ENCODE results near the gene ADAMTS2.

ADAMTS2 gene

GRCh38 chr5:179222246-179223017 is 122.8 kb downstream of the ADAMTS2 start:
- H3K14ac ChIP-seq (ENCODE audit: low read length in 2 of 2) = no peak overlapping the region
- no peak overlapping the region for H3K9ac ChIP-seq (ENCODE audit: low read length)
- H4K8ac ChIP-seq (ENCODE audit: low read length) = no peak overlapping the region
- no peaks in the 10 kb centered on the region for H3K4me1 ChIP-seq (ENCODE audit: control insufficient read depth, insufficient read depth, low read depth, low read length)
- H3K18ac ChIP-seq (ENCODE audit: low read depth in 1 of 2, low read length in 2 of 2) = no peak overlapping the region
- no peak overlapping the region for H3K4me2 ChIP-seq (ENCODE audit: low read length, poor library complexity, severe bottlenecking)
- peak overlapping the region; percentile 36 for H4K91ac ChIP-seq (ENCODE audit: low read length)
- no peak overlapping the region for H2BK15ac ChIP-seq (ENCODE audit: low read depth, poor library complexity, severe bottlenecking)
- H3K4me3 ChIP-seq (ENCODE audit: insufficient read depth in 1 of 2, low read depth in 1 of 2, low read length in 2 of 2) = peak overlapping the region in 1 of 2 experiments; percentile 42
- WGBS = 83% methylated on average over 9 of the region's 9 CpGs
- no peak overlapping the region for H2BK12ac ChIP-seq (ENCODE audit: low read length in 2 of 2)
- H2AFZ ChIP-seq (ENCODE audit: low read depth, low read length) = no peak overlapping the region
- H3K79me1 ChIP-seq (replicated peaks; ENCODE audit: low read length, poor library complexity, severe bottlenecking) = no peaks in the 10 kb centered on the region
- H3K36me3 ChIP-seq (ENCODE audit: control insufficient read depth in 1 of 2, insufficient read depth in 2 of 2, low read depth in 1 of 2, low read length in 2 of 2) = peaks cover 0 to 23% of the 10 kb centered on the region in 2 experiments
- H3K27ac ChIP-seq (ENCODE audit: low read length, poor library complexity, severe bottlenecking) = no peak overlapping the region
- no peaks in the 10 kb centered on the region for H3K27me3 ChIP-seq (ENCODE audit: control insufficient read depth in 1 of 2, insufficient read depth in 1 of 2, low read length in 2 of 2)
- H3K4ac ChIP-seq (ENCODE audit: low read depth in 1 of 2, low read length in 2 of 2) = no peak overlapping the region
- no peak overlapping the region for H2AK5ac ChIP-seq (ENCODE audit: low read length, severe bottlenecking)
- no peak overlapping the region for H2BK120ac ChIP-seq (ENCODE audit: low read depth, low read length)
- H3K9me3 ChIP-seq (ENCODE audit: control insufficient read depth, low read length) = no peaks in the 10 kb centered on the region
- no peak for DNase-seq
- no peak overlapping the region for H2BK5ac ChIP-seq (ENCODE audit: low read depth, low read length, poor library complexity, severe bottlenecking)
- no peak overlapping the region for H3K23ac ChIP-seq (ENCODE audit: low read length in 2 of 2)

DNA sequence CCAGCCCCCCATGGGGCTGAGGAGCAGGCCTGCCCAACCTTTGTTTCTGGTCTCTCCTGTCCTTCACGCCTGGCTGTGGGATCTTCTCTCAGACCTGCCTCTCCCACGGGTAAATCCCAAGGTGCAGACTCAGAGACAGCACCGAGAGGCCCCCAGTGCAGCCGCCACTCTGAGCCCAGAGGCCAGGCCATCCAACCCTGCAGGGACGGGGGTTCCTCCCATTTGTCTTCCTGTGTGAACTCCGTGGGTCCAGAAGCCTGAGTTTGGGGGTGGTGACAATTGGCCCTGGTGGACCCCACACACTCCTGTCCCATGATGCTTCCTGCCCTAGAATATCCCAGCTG is 123.4 kb downstream of the ADAMTS2 start:
- Histone ChIP-seq H3K23ac (ENCODE audit: low read length in 2 of 2) (no peak overlapping the region), H4K8ac (ENCODE audit: low read length) (no peak overlapping the region), H3K36me3 (ENCODE audit: control insufficient read depth in 1 of 2, insufficient read depth in 2 of 2, low read depth in 1 of 2, low read length in 2 of 2) (peaks cover 0 to 23% of the 10 kb centered on the region in 2 experiments), H3K4me1 (ENCODE audit: control insufficient read depth, insufficient read depth, low read depth, low read length) (no peaks in the 10 kb centered on the region), H3K14ac (ENCODE audit: low read length in 2 of 2) (no peak overlapping the region), H3K9ac (ENCODE audit: low read length) (no peak overlapping the region), H3K4ac (ENCODE audit: low read depth in 1 of 2, low read length in 2 of 2) (no peak overlapping the region), H2BK120ac (ENCODE audit: low read depth, low read length) (no peak overlapping the region), H2BK15ac (ENCODE audit: low read depth, poor library complexity, severe bottlenecking) (peak overlapping the region; percentile 12), H2BK12ac (ENCODE audit: low read length in 2 of 2) (no peak overlapping the region), H3K4me2 (ENCODE audit: low read length, poor library complexity, severe bottlenecking) (no peak overlapping the region), H3K27me3 (ENCODE audit: control insufficient read depth in 1 of 2, insufficient read depth in 1 of 2, low read length in 2 of 2) (no peaks in the 10 kb centered on the region), H3K9me3 (ENCODE audit: control insufficient read depth, low read length) (no peaks in the 10 kb centered on the region), H4K91ac (ENCODE audit: low read length) (no peak overlapping the region), H3K18ac (ENCODE audit: low read depth in 1 of 2, low read length in 2 of 2) (no peak overlapping the region), H2AFZ (ENCODE audit: low read depth, low read length) (no peak overlapping the region), H2BK5ac (ENCODE audit: low read depth, low read length, poor library complexity, severe bottlenecking) (no peak overlapping the region), H3K4me3 (ENCODE audit: insufficient read depth in 1 of 2, low read depth in 1 of 2, low read length in 2 of 2) (no peak overlapping the region), H3K27ac (ENCODE audit: low read length, poor library complexity, severe bottlenecking) (no peak overlapping the region), H3K79me1 (replicated peaks; ENCODE audit: low read length, poor library complexity, severe bottlenecking) (no peaks in the 10 kb centered on the region), H2AK5ac (ENCODE audit: low read length, severe bottlenecking) (no peak overlapping the region)
- WGBS = 88% methylated on average over 6 of the region's 6 CpGs
- no peak for DNase-seq

GRCh38 chr5:179221196-179221876 is 123.9 kb downstream of the ADAMTS2 start:
- no peak overlapping the region for H3K18ac ChIP-seq (ENCODE audit: low read depth in 1 of 2, low read length in 2 of 2)
- H3K23ac ChIP-seq (ENCODE audit: low read length in 2 of 2) = no peak overlapping the region
- H3K27me3 ChIP-seq (ENCODE audit: control insufficient read depth in 1 of 2, insufficient read depth in 1 of 2, low read length in 2 of 2) = no peaks in the 10 kb centered on the region
- no peak overlapping the region for H3K4me3 ChIP-seq (ENCODE audit: insufficient read depth in 1 of 2, low read depth in 1 of 2, low read length in 2 of 2)
- H2AK5ac ChIP-seq (ENCODE audit: low read length, severe bottlenecking) = no peak overlapping the region
- no peaks in the 10 kb centered on the region for H3K4me1 ChIP-seq (ENCODE audit: control insufficient read depth, insufficient read depth, low read depth, low read length)
- no peak overlapping the region for H2AFZ ChIP-seq (ENCODE audit: low read depth, low read length)
- no peaks in the 10 kb centered on the region for H3K9me3 ChIP-seq (ENCODE audit: control insufficient read depth, low read length)
- H2BK15ac ChIP-seq (ENCODE audit: low read depth, poor library complexity, severe bottlenecking) = peak overlapping the region; percentile 12
- no peak overlapping the region for H4K8ac ChIP-seq (ENCODE audit: low read length)
- WGBS = 93% methylated on average over 14 of the region's 14 CpGs
- H3K14ac ChIP-seq (ENCODE audit: low read length in 2 of 2) = no peak overlapping the region
- H3K36me3 ChIP-seq (ENCODE audit: control insufficient read depth in 1 of 2, insufficient read depth in 2 of 2, low read depth in 1 of 2, low read length in 2 of 2) = peaks cover 0 to 23% of the 10 kb centered on the region in 2 experiments
- no peak overlapping the region for H2BK120ac ChIP-seq (ENCODE audit: low read depth, low read length)
- no peak overlapping the region for H2BK12ac ChIP-seq (ENCODE audit: low read length in 2 of 2)
- no peak overlapping the region for H3K4me2 ChIP-seq (ENCODE audit: low read length, poor library complexity, severe bottlenecking)
- no peak overlapping the region for H3K4ac ChIP-seq (ENCODE audit: low read depth in 1 of 2, low read length in 2 of 2)
- no peak for DNase-seq
- H3K27ac ChIP-seq (ENCODE audit: low read length, poor library complexity, severe bottlenecking) = no peak overlapping the region
- no peak overlapping the region for H3K9ac ChIP-seq (ENCODE audit: low read length)
- H4K91ac ChIP-seq (ENCODE audit: low read length) = no peak overlapping the region
- no peak overlapping the region for H2BK5ac ChIP-seq (ENCODE audit: low read depth, low read length, poor library complexity, severe bottlenecking)
- no peaks in the 10 kb centered on the region for H3K79me1 ChIP-seq (replicated peaks; ENCODE audit: low read length, poor library complexity, severe bottlenecking)

- whole genome bisulfite sequencing = 87% methylated on average over 8 of the region's 8 CpGs
- Histone ChIP-seq H3K79me1 (replicated peaks; ENCODE audit: low read length, poor library complexity, severe bottlenecking) (no peaks in the 10 kb centered on the region), H2AK5ac (ENCODE audit: low read length, severe bottlenecking) (no peak overlapping the region), H3K18ac (ENCODE audit: low read depth in 1 of 2, low read length in 2 of 2) (peak overlapping the region in 1 of 2 experiments; percentile 26), H2BK12ac (ENCODE audit: low read length in 2 of 2) (no peak overlapping the region), H4K8ac (ENCODE audit: low read length) (no peak overlapping the region), H3K4me1 (ENCODE audit: control insufficient read depth, insufficient read depth, low read depth, low read length) (no peaks in the 10 kb centered on the region), H2BK5ac (ENCODE audit: low read depth, low read length, poor library complexity, severe bottlenecking) (no peak overlapping the region), H3K9me3 (ENCODE audit: control insufficient read depth, low read length) (no peaks in the 10 kb centered on the region), H3K27ac (ENCODE audit: low read length, poor library complexity, severe bottlenecking) (no peak overlapping the region), H3K14ac (ENCODE audit: low read length in 2 of 2) (peak overlapping the region in 1 of 2 experiments; percentile 28), H2BK15ac (ENCODE audit: low read depth, poor library complexity, severe bottlenecking) (no peak overlapping the region), H3K23ac (ENCODE audit: low read length in 2 of 2) (no peak overlapping the region), H3K27me3 (ENCODE audit: control insufficient read depth in 1 of 2, insufficient read depth in 1 of 2, low read length in 2 of 2) (no peaks in the 10 kb centered on the region), H4K91ac (ENCODE audit: low read length) (no peak overlapping the region), H3K4ac (ENCODE audit: low read depth in 1 of 2, low read length in 2 of 2) (no peak overlapping the region), H3K9ac (ENCODE audit: low read length) (no peak overlapping the region), H3K4me3 (ENCODE audit: insufficient read depth in 1 of 2, low read depth in 1 of 2, low read length in 2 of 2) (no peak overlapping the region), H2AFZ (ENCODE audit: low read depth, low read length) (no peak overlapping the region), H3K36me3 (ENCODE audit: control insufficient read depth in 1 of 2, insufficient read depth in 2 of 2, low read depth in 1 of 2, low read length in 2 of 2) (peaks cover 0 to 23% of the 10 kb centered on the region in 2 experiments), H3K4me2 (ENCODE audit: low read length, poor library complexity, severe bottlenecking) (no peak overlapping the region), H2BK120ac (ENCODE audit: low read depth, low read length) (no peak overlapping the region)
- DNase-seq = no peak
Measured at GRCh38 chr5:179220716-179221115, 124.5 kb downstream of the ADAMTS2 start.
